CMK (cell line): ENCODE measurements around the gene MORC2.

ENCODE experiments used
- DNase-seq: peaks from one replicate; pipeline ENCODE4 v3.0.0-alpha.2; 2010; ENCODE audit warnings: low read depth

MORC2 gene

GRCh38 chr22:30949934-30950660, 18.5 kb downstream of the MORC2 start:
- DNase-seq, result no peak

GRCh38 chr22:30948930-30949342, 19.6 kb downstream of the MORC2 start:
- no peak for DNase-seq

- DNase-seq, result no peak
Observed at GRCh38 chr22:30947816-30948454, 20.6 kb downstream of the MORC2 start.

- no peak for DNase-seq
Observed at GRCh38 chr22:30947173-30947815, 21.3 kb downstream of the MORC2 start.

- no peak for DNase-seq
Observed at GRCh38 chr22:30946354-30946753, 22.2 kb downstream of the MORC2 start.

GRCh38 chr22:30945653-30946052, 22.9 kb downstream of the MORC2 start:
- DNase-seq, result no peak

- DNase-seq, result no peak
Observed at GRCh38 chr22:30944986-30945385, 23.6 kb downstream of the MORC2 start.

- no peak for DNase-seq
Observed at GRCh38 chr22:30943368-30943767, 25.2 kb downstream of the MORC2 start.

- DNase-seq, result no peak
Observed at GRCh38 chr22:30941363-30941740, 27.2 kb downstream of the MORC2 start.

- no peak for DNase-seq
Observed at GRCh38 chr22:30940685-30941362, 27.8 kb downstream of the MORC2 start.

GRCh38 chr22:30934053-30934452, 34.5 kb downstream of the MORC2 start:
- no peak for DNase-seq

- DNase-seq, result no peak
Observed at GRCh38 chr22:30933457-30933856, 35.1 kb downstream of the MORC2 start.

GRCh38 chr22:30932661-30933060, 35.9 kb downstream of the MORC2 start:
- no peak for DNase-seq

GRCh38 chr22:30931541-30932300, 36.9 kb downstream of the MORC2 start:
- no peak for DNase-seq

- DNase-seq, result no peak
Observed at GRCh38 chr22:30930228-30930627, 38.3 kb downstream of the MORC2 start.

GRCh38 chr22:30928401-30928800, 40.2 kb downstream of the MORC2 start:
- DNase-seq, result no peak

GRCh38 chr22:30927806-30928205, 40.8 kb downstream of the MORC2 start:
- no peak for DNase-seq

GRCh38 chr22:30926706-30927105, 41.9 kb downstream of the MORC2 start:
- DNase-seq, result no peak

GRCh38 chr22:30925667-30926066, 42.9 kb downstream of the MORC2 start:
- no peak for DNase-seq

GRCh38 chr22:30923168-30923900, 45.2 kb downstream of the MORC2 start:
- no peak for DNase-seq

GRCh38 chr22:30922151-30922611, 46.4 kb downstream of the MORC2 start:
- peak; percentile 90 for DNase-seq
